Psoas muscle (tissue), 8 donors: ENCODE measurements around the gene CAMTA1. TPM values are rescaled to one million over a fixed set of nuclear protein-coding genes. Genes with fewer than 3 reads are reported as not detected.

Experiments used
- ATAC-seq, 4 donors: fragments of 200-7000 bp; cut with Tn5 transposase; one replicate each; pipeline ENCODE4 v1.9.1; 2020; ENCODE audit warnings: moderate library complexity in 3 of 4, mild to moderate bottlenecking in 2 of 4
- DNase-seq, 2 donors: peaks; one replicate each; pipeline ENCODE4 v3.0.0-alpha.2; 2020
- H3K27ac ChIP-seq: fragments of 200-600 bp; one replicate; pipeline ENCODE4 v1.8.0; 2022
- H3K27me3 ChIP-seq, 3 donors: fragments of 200-600 bp in 1 of 3; one replicate each; pipeline versions ENCODE4 v1.6.1 to v1.8.0; 2013 to 2022; ENCODE audit warnings: low read length in 2 of 3, mild to moderate bottlenecking in 2 of 3, moderate library complexity in 1 of 3; ENCODE audit not compliant: insufficient read depth in 3 of 3
- H3K36me3 ChIP-seq, 2 donors: fragments of 200-600 bp in 1 of 2; one replicate each; pipeline versions ENCODE4 v1.6.1 to v1.8.0; 2013 to 2022; ENCODE audit warnings: low read depth in 1 of 2, mild to moderate bottlenecking in 1 of 2, moderate library complexity in 1 of 2; ENCODE audit not compliant: insufficient read depth in 1 of 2
- H3K4me1 ChIP-seq: fragments of 200-600 bp; one replicate; pipeline ENCODE4 v1.8.0; 2022
- H3K4me3 ChIP-seq: fragments of 200-600 bp; one replicate; pipeline ENCODE4 v1.8.0; 2022; ENCODE audit warnings: mild to moderate bottlenecking
- H3K9me3 ChIP-seq: fragments of 200-600 bp; one replicate; pipeline ENCODE4 v1.8.0; 2022
- WGBS, 3 donors: extraction: QIAGEN DNeasy Blood & Tissue Kit; methylation state at CpG; one replicate each; pipeline versions ENCODE4 v1.1.6 to v1.1.7; 2013; 5-methylcytosine and 5-hydroxymethylcytosine counted together
- intact Hi-C, 2 donors: fragments of 100-400 bp; cut with DNase I; formaldehyde crosslinking; loops; one replicate each; pipeline versions ENCODE4 v1.11.0 to v1.14.2; 2022
- polyA plus RNA-seq, 3 donors: library from polyadenylated mRNA; stranded (reverse); fragments of 200-250 nt; gene quantifications; one replicate each; pipeline ENCODE4 v1.2.3, GENCODE V29; 2013
- total RNA-seq, 4 donors: library from RNA; stranded (reverse); fragmentation: NEBNext Ultra II Directional in 2 of 4; extraction: Animal tissue kit (Norgen Biotek cat#: 25700) in 2 of 4; gene quantifications; one replicate each; pipeline versions ENCODE4 v1.2.1 to v1.2.4, GENCODE V29; 2021 to 2023
- TF ChIP-seq, protein P1 (sequence below): fragments of 200-600 bp; IDR thresholded peaks from one replicate; pipeline ENCODE4 v1.8.0; 2022; ENCODE audit warnings: antibody characterized with exemption
- donor health status: healthy with polysubstance abuse.
- donor health status: DM: no; HTN: no; CAD: no; lungs with moderate emphysema.
- donor health status: Bipolar disorder and iron deficiency.
- donor health status: healthy.
- donor health status: DM: yes; HTN: yes; CAD: no.
- donor health status: DM: no; HTN: no; CAD: no.
- donor health status: DM: no; HTN: no; CAD: no.
- donor health status: DM: yes; HTN: yes; CAD: no.

The CAMTA1 gene
- total and polyA plus RNA-seq, 7 donors = 64.6 to 206 (median 76.5) TPM

DNA sequence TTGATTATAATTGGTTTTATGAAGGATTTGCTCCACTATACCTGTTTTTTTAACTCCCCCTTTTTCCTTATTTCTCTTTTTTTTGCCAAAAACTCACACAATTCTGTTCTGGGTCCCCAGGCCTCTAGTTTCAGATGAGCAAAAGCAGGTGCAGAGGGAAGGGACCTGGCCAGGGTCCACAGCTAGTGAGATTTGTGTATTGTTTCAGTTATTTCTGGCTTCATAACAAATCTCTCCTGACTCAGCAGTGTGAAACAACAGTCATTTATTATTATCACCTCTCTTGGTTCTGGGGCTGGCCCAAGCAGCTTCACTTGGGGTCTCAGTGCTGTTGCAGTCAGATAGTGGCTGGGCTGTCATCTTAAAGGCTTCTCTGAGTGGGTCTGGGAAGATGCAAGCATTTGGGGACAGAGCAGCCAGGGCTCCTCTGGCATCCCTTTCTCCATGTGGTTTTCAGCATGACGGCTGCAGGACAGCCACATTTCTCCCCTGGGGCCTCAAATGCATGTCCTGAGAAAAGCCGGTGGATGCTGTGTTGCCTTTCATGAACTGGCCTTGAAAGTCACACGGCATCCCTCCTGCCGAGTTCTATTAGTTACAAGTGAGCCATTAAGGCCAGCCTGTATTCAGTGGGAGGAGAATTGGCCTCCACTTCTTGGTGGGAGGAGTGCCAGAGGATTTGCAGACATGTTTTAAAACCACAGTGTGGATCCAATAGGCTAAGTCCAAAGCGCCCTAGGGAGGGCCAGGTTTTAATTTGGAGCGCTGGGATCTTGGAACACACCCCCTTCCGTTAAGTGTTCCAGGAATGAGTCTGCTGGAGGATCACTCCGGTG, 137.1 kb downstream of the CAMTA1 start:
- Histone ChIP-seq H3K4me3 (no peak overlapping the region), H3K27me3 (no peaks in the 10 kb centered on the region), H3K27ac (no peak overlapping the region), H3K4me1 (peaks cover 17% of the 10 kb centered on the region), H3K36me3 (no peaks in the 10 kb centered on the region), H3K9me3 (no peaks in the 10 kb centered on the region)
- ATAC-seq = peak; percentile 72 to 85 (median 78)
- DNase-seq = peak in 1 of 2 donors; percentile 31
- TF ChIP-seq, protein P1, sequence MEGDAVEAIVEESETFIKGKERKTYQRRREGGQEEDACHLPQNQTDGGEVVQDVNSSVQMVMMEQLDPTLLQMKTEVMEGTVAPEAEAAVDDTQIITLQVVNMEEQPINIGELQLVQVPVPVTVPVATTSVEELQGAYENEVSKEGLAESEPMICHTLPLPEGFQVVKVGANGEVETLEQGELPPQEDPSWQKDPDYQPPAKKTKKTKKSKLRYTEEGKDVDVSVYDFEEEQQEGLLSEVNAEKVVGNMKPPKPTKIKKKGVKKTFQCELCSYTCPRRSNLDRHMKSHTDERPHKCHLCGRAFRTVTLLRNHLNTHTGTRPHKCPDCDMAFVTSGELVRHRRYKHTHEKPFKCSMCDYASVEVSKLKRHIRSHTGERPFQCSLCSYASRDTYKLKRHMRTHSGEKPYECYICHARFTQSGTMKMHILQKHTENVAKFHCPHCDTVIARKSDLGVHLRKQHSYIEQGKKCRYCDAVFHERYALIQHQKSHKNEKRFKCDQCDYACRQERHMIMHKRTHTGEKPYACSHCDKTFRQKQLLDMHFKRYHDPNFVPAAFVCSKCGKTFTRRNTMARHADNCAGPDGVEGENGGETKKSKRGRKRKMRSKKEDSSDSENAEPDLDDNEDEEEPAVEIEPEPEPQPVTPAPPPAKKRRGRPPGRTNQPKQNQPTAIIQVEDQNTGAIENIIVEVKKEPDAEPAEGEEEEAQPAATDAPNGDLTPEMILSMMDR = no peak
- WGBS, 3 donors = 6 to 8% (median 7%) methylated on average over 8 of the region's 8 CpGs
- intact Hi-C loops = loop anchor here in 1 of 2 donors (5.0 kb wide), 1 partner anchor 85 kb away; no protein-coding TSS in a partner anchor

DNA sequence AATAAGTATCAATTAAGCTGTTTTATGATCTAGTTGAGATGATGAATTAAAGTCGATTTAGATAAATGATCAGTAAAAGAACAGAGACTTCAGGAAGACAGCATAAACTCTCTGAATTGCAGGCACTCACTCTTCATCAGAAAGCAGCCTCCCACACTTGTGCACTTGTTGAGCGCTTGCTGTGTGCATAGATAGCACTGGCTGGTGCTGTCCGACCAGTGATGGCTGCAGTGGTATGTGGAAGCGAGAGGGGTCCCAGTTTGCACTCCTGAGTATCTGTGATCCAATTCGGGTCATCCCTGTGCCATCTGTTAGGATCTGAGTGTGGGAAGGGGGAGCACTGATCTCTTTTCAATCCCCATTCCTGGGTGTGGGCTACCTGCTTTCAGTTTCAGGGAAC, 137.8 kb downstream of the CAMTA1 start:
- Histone ChIP-seq H3K4me1 (peaks cover 17% of the 10 kb centered on the region), H3K27ac (no peak overlapping the region), H3K4me3 (no peak overlapping the region), H3K36me3 (no peaks in the 10 kb centered on the region), H3K27me3 (no peaks in the 10 kb centered on the region), H3K9me3 (no peaks in the 10 kb centered on the region)
- TF ChIP-seq, protein P1 = no peak
- ATAC-seq (no peak), DNase-seq (no peak)
- intact Hi-C loops = loop anchor here in 1 of 2 donors (5.0 kb wide), 1 partner anchor 84 kb away; no protein-coding TSS in a partner anchor
- 74 to 81% (median 76%) methylated on average over 5 of the region's 5 CpGs for WGBS, 3 donors

DNA sequence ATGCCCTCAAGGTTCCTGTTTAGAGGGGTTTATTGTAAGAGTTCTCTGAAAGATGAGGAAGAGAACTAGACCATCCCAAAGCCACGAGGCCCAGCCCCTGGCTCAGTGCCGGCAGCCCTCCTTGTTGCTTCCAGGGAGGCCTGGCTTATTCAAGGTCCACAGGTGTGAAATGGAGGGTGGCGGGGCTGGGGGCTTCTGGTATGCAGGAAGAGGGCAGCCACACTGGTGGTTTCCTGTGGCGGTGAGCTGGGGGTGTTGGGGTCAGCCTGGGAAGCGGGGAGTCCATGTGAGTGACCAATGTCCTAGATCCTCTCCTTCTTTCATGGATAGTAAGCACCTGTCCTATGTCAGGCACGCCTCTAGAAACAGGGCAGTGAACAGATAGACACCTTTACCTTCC, 138.2 kb downstream of the CAMTA1 start:
- Histone ChIP-seq H3K4me1 (peaks cover 17% of the 10 kb centered on the region), H3K9me3 (no peaks in the 10 kb centered on the region), H3K27me3 (no peaks in the 10 kb centered on the region), H3K4me3 (no peak overlapping the region), H3K36me3 (no peaks in the 10 kb centered on the region), H3K27ac (no peak overlapping the region)
- TF ChIP-seq, protein P1 = no peak
- intact Hi-C loops = loop anchor here in 1 of 2 donors (5.0 kb wide), 1 partner anchor 84 kb away; no protein-coding TSS in a partner anchor
- 86 to 87% (median 86%) methylated on average over 6 of the region's 6 CpGs for WGBS, 3 donors
- ATAC-seq (no peak), DNase-seq (no peak)

DNA sequence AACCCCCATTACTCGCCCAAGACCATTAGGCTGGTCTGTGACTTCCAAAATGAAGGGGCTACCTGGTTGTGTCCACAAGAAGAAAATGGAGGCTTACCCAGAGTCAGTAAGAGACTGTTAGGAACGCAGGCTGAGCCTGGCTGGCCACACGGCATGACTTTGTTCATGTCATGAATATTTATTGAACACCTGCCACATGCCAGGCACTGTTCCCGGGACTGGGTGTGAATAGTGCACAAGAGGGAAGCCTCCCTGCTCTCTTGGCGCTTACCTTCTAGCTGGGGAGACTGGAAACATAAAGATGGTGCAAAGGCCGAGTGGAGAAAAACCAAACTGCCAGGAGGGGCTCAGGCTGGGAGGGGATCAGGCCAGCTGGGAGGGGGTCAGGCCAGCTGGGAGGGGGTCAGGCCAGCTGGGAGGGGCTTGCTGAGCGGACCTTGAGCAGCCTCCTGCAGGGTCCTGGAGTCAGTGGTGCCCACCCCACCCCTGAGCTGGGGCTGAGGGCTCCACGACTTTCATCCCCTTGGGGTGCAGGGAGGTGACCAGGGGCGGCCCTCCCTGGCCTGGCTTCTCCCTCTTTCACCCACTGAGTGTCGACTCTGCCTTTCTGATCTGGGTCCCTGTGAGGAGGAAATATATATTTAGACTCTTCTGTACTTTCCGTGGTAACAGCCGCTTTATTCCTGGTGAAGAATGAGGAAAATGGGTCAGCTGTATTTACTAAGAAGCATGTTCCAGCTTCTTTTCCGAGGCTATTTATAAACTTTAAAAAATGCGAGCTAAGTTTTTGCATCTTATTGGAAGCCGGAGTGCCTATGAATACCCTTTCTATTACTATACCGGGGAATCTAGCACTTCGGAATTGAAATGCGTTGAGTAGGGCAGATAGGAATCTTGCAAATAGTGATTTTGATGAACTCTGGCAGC, 139.0 kb downstream of the CAMTA1 start:
- DNase-seq (no peak), ATAC-seq (peak in 2 of 4 donors; percentile 63 to 65)
- Histone ChIP-seq H3K9me3 (no peaks in the 10 kb centered on the region), H3K36me3 (no peaks in the 10 kb centered on the region), H3K4me3 (no peak overlapping the region), H3K27me3 (no peaks in the 10 kb centered on the region), H3K27ac (no peak overlapping the region), H3K4me1 (peaks cover 17% of the 10 kb centered on the region)
- 68 to 72% (median 68%) methylated on average over 18 of the region's 18 CpGs for WGBS, 3 donors
- TF ChIP-seq, protein P1 = no peak
- intact Hi-C loops = loop anchor here in 1 of 2 donors (5.0 kb wide), 1 partner anchor 83 kb away; no protein-coding TSS in a partner anchor
